OCI-LY1 (cell line): Measurements from ENCODE around the gene CA5A.

Source experiments
- H2AFZ ChIP-seq: fragments of 200-600 bp; sonication (generic), shearing (Covaris generic); 2 replicates; pipeline ENCODE4 v1.6.0; 2014; ENCODE audit warnings: antibody characterized with exemption, mild to moderate bottlenecking, low read length
- H3F3A ChIP-seq: fragments of 200-600 bp; sonication (generic), shearing (Covaris generic); 2 replicates; pipeline ENCODE4 v1.6.0; 2014; ENCODE audit warnings: mild to moderate bottlenecking, antibody characterized with exemption, low read length, moderate library complexity; ENCODE audit not compliant: insufficient read depth
- H3K27ac ChIP-seq: fragments of 200-600 bp; sonication (generic); 2 replicates; pipeline ENCODE4 v1.5.1; 2014; ENCODE audit warnings: low read length, mixed run types, mild to moderate bottlenecking, low read depth; ENCODE audit not compliant: poor library complexity, severe bottlenecking
- H3K27me3 ChIP-seq: fragments of 200-600 bp; sonication (generic); 2 replicates; pipeline ENCODE4 v1.6.0; 2014; ENCODE audit warnings: antibody characterized with exemption, mild to moderate bottlenecking, low read length, moderate library complexity; ENCODE audit not compliant: insufficient read depth
- H3K36me3 ChIP-seq: fragments of 200-600 bp; sonication (generic); 2 replicates; pipeline ENCODE4 v1.6.1; 2014; ENCODE audit warnings: mild to moderate bottlenecking, antibody characterized with exemption, low read length, moderate library complexity, mixed read lengths; ENCODE audit not compliant: insufficient read depth
- H3K4me1 ChIP-seq: fragments of 200-600 bp; sonication (generic); 2 replicates; pipeline ENCODE4 v1.5.1; 2014; ENCODE audit warnings: mild to moderate bottlenecking, low read length, moderate library complexity; ENCODE audit not compliant: insufficient read depth, severe bottlenecking
- H3K4me2 ChIP-seq: fragments of 200-600 bp; sonication (generic), shearing (Covaris generic); 2 replicates; pipeline ENCODE4 v1.6.1; 2014; ENCODE audit warnings: low read length
- H3K4me3 ChIP-seq: fragments of 200-600 bp; sonication (generic); 2 replicates; pipeline ENCODE4 v1.5.1; 2014; ENCODE audit warnings: low read length, low read depth, mild to moderate bottlenecking, mixed read lengths; ENCODE audit not compliant: poor library complexity, severe bottlenecking
- H3K79me2 ChIP-seq: fragments of 200-600 bp; shearing (Covaris generic); 2 replicates; pipeline ENCODE4 v1.6.1; 2016; ENCODE audit warnings: mixed run types, low read length, mixed read lengths; ENCODE audit not compliant: insufficient read depth
- H3K9ac ChIP-seq: fragments of 200-600 bp; sonication (generic), shearing (Covaris generic); 2 replicates; pipeline ENCODE4 v1.6.1; 2014; ENCODE audit warnings: mild to moderate bottlenecking, low read length, mixed read lengths
- H3K9me2 ChIP-seq: fragments of 200-600 bp; sonication (generic), shearing (Covaris generic); 2 replicates; pipeline ENCODE4 v1.6.1; 2014; ENCODE audit warnings: low read depth, mild to moderate bottlenecking, low read length, mixed read lengths
- H3K9me3 ChIP-seq: fragments of 200-600 bp; shearing (Covaris generic); 2 replicates; pipeline ENCODE4 v1.6.1; 2014; ENCODE audit warnings: low read length, mixed read lengths
- H4K20me1 ChIP-seq: fragments of 200-600 bp; sonication (generic), shearing (Covaris generic); 2 replicates; pipeline ENCODE4 v1.6.0; 2016; ENCODE audit warnings: mild to moderate bottlenecking, low read length; ENCODE audit not compliant: insufficient read depth
- CTCF ChIP-seq: fragments of 200-600 bp; sonication (generic), shearing (Covaris generic); IDR thresholded peaks from 2 replicates; pipeline ENCODE4 v1.5.1; 2017; ENCODE audit warnings: mild to moderate bottlenecking, antibody characterized with exemption, low read length, moderate library complexity, mixed read lengths
- EZH2 ChIP-seq: fragments of 200-600 bp; sonication (generic), shearing (Covaris generic); IDR thresholded peaks from 2 replicates; pipeline ENCODE4 v1.8.0; 2017; ENCODE audit warnings: borderline replicate concordance, mixed run types, mild to moderate bottlenecking, antibody characterized with exemption, low read length, moderate library complexity, mixed read lengths

Gene CA5A

GRCh38 chr16:87918866-87919680 is 17.3 kb downstream of the CA5A start:
- Histone ChIP-seq H3K79me2 (no peaks in the 10 kb centered on the region), H3K9me2 (no peaks in the 10 kb centered on the region), H3F3A (no peaks in the 10 kb centered on the region), H3K9me3 (no peaks in the 10 kb centered on the region), H3K9ac (no peak overlapping the region), H3K4me2 (no peak overlapping the region), H4K20me1 (no peaks in the 10 kb centered on the region), H3K36me3 (no peaks in the 10 kb centered on the region), H3K27ac (no peak overlapping the region), H2AFZ (no peak overlapping the region), H3K4me1 (peaks cover 2% of the 10 kb centered on the region), H3K4me3 (no peak overlapping the region), H3K27me3 (peaks cover 9% of the 10 kb centered on the region; the same call in 1 of the 2 replicates)
- TF ChIP-seq CTCF (no peak), EZH2 (no peak)

GRCh38 chr16:87918338-87918737 is 18.0 kb downstream of the CA5A start:
- H4K20me1 ChIP-seq, result no peaks in the 10 kb centered on the region
- no peaks in the 10 kb centered on the region for H3K4me1 ChIP-seq
- no peaks in the 10 kb centered on the region for H3K36me3 ChIP-seq
- H3F3A ChIP-seq, result no peaks in the 10 kb centered on the region
- H3K27me3 ChIP-seq, result peaks cover 9% of the 10 kb centered on the region; the same call in 1 of the 2 replicates
- H3K4me2 ChIP-seq, result no peak overlapping the region
- H3K79me2 ChIP-seq, result no peaks in the 10 kb centered on the region
- no peak overlapping the region for H2AFZ ChIP-seq
- no peak overlapping the region for H3K27ac ChIP-seq
- no peaks in the 10 kb centered on the region for H3K9me2 ChIP-seq
- H3K9ac ChIP-seq, result no peak overlapping the region
- TF ChIP-seq EZH2 (no peak), CTCF (no peak)
- H3K4me3 ChIP-seq, result no peak overlapping the region
- no peaks in the 10 kb centered on the region for H3K9me3 ChIP-seq

DNA sequence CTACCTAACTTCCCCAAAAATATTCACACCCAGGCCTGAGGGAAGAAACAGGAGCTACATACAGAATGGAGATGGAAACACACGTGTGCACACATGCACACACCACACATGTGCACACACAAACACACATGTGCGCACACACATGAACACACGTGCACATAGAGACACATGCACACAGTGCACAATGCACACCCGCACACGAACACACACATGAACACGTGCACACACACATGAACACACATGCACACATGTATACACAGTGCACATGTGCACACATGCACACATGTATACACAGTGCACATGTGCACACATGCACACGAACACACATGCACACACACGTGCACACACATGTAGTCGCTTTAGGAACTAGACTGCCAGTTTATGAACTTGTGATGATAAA is 18.8 kb downstream of the CA5A start:
- Histone ChIP-seq H3K4me2 (no peak overlapping the region), H3K36me3 (no peaks in the 10 kb centered on the region), H3K9me3 (no peaks in the 10 kb centered on the region), H3K27ac (no peak overlapping the region), H3K79me2 (no peaks in the 10 kb centered on the region), H3K9ac (no peak overlapping the region), H3K4me3 (no peak overlapping the region), H3K4me1 (peaks cover 5% of the 10 kb centered on the region), H3K9me2 (no peaks in the 10 kb centered on the region), H4K20me1 (no peaks in the 10 kb centered on the region), H3F3A (no peaks in the 10 kb centered on the region), H2AFZ (no peak overlapping the region), H3K27me3 (peaks cover 6% of the 10 kb centered on the region; the same call in 1 of the 2 replicates)
- no peak for TF ChIP-seq CTCF
- TF ChIP-seq EZH2, result no peak
